ENCODE results near the gene ARHGEF2.

- TF ChIP-seq CTCF (conservative IDR thresholded peaks at IDR 0.05) (no peak), EZH2 (IDR thresholded peaks at IDR 0.05; ENCODE audit: low read depth) (no peak)
These were observed 30.6 kb downstream of the ARHGEF2 start for GRCh38 chr1:155947741-155948140.

Measured in PC-9 (cell line).